Stomach (tissue), 9 donors: ENCODE data around the gene WWOX. TPM values are rescaled to one million over a fixed set of nuclear protein-coding genes. Genes with fewer than 3 reads are reported as not detected.

Source experiments
- DNase-seq, 2 donors: peaks; one replicate each; pipeline versions ENCODE4 v3.0.0 to v3.0.0-alpha.2; 2013 to 2019
- H3K27ac ChIP-seq, 5 donors: fragments of 200-600 bp in 4 of 5; sonication (generic) in 4 of 5; one replicate each; pipeline ENCODE4 v1.5.1; 2013 to 2019; ENCODE audit warnings: mild to moderate bottlenecking in 1 of 5, moderate library complexity in 1 of 5
- H3K27me3 ChIP-seq, 3 donors: fragments of 200-600 bp; sonication (generic); one replicate each; pipeline ENCODE4 v1.5.1; 2017 to 2019; ENCODE audit warnings: mixed run types in 1 of 3
- H3K36me3 ChIP-seq, 4 donors: fragments of 200-600 bp; sonication (generic); 1 replicate in 3 of 4; 2 replicates in 1 of 4; pipeline ENCODE4 v1.5.1; 2016 to 2019
- H3K4me1 ChIP-seq, 4 donors: fragments of 200-600 bp; sonication (generic); one replicate each; pipeline ENCODE4 v1.5.1; 2016 to 2019
- H3K4me3 ChIP-seq, 4 donors: fragments of 200-600 bp; sonication (generic) in 3 of 4; one replicate each; pipeline ENCODE4 v1.5.1; 2016 to 2019; ENCODE audit warnings: mild to moderate bottlenecking in 1 of 4
- H3K9me3 ChIP-seq, 4 donors: fragments of 200-600 bp; sonication (generic); one replicate each; pipeline ENCODE4 v1.5.1; 2016 to 2019
- CTCF ChIP-seq, 7 experiments: fragments of 450-650 bp in 4 of 7; fragments of 200-600 bp in 3 of 7; sonication (generic) in 3 of 7; IDR thresholded peaks; one replicate each; pipeline ENCODE4 v1.5.1; 2016 to 2019; ENCODE audit warnings: antibody characterized with exemption in 7 of 7, control low read depth in 2 of 7, mild to moderate bottlenecking in 1 of 7
- EP300 ChIP-seq: sonication (generic); formaldehyde crosslinking; IDR thresholded peaks from one replicate; pipeline ENCODE4 v1.6.1; 2017; ENCODE audit warnings: antibody characterized with exemption
- POLR2A ChIP-seq, 4 donors: fragments of 450-650 bp; IDR thresholded peaks; one replicate each; pipeline ENCODE4 v1.6.1; 2016; ENCODE audit warnings: antibody characterized with exemption in 4 of 4, control low read depth in 2 of 4, mild to moderate bottlenecking in 1 of 4, moderate library complexity in 1 of 4
- POLR2AphosphoS5 ChIP-seq, 3 donors: sonication (generic); formaldehyde crosslinking; IDR thresholded peaks; one replicate each; pipeline ENCODE4 v1.6.1; 2016; ENCODE audit warnings: antibody characterized with exemption in 3 of 3
- WGBS, 5 donors: extraction: QIAGEN DNeasy Blood & Tissue Kit in 3 of 5; methylation state at CpG; one replicate each; pipeline versions ENCODE4 v1.1.5 to v1.1.7; 2013 to 2018; 5-methylcytosine and 5-hydroxymethylcytosine counted together
- intact Hi-C: fragments of 100-400 bp; cut with DNase I; formaldehyde crosslinking; loops from one replicate; pipeline ENCODE4 v1.15.1; 2023; ENCODE audit warnings: low total_unique reads
- polyA plus RNA-seq, 3 donors: library from polyadenylated mRNA; stranded (reverse); fragments of 200-250 nt; gene quantifications; one replicate each; pipeline ENCODE4 v1.2.3, GENCODE V29; 2013
- total RNA-seq, 5 donors: library from RNA; depleted of rRNA; stranded (reverse); fragments of >200 nt; gene quantifications; one replicate each; pipeline versions ENCODE4 v1.1.0 to v1.2.3, GENCODE V29; 2014 to 2016
- donor health status: healthy with polysubstance abuse.
- donor health status: Bipolar disorder and iron deficiency.
- donor health status: healthy.

Gene WWOX
- total and polyA plus RNA-seq, 8 donors: 7.7 to 129 (median 48.7) TPM

DNA sequence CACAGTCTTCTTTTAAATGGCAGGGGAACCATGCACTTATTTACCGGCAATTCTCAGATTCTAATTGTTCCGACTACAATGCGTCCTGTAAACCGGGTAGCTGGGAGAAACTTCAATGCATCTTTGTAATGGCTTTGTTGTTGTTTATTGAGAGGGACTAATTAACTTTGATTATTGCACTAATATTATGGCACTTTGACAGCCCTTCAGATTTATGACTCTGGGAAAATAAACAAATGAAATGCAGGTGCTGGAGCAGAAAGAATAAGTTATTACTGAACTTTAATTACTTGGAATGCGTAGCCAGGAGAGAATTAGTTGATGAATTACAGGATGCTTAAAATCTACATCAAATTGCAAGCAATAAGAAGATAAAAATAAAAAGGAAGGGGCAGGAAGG lies 77.0 kb downstream of the WWOX start:
- intact Hi-C loops: no loop called here
- Histone ChIP-seq H3K9me3 (peaks cover 0 to 5% (median 0%) of the 10 kb centered on the region in 4 donors), H3K27me3 (no peaks in the 10 kb centered on the region), H3K27ac (no peak overlapping the region), H3K4me1 (peaks cover 0 to 6% (median 0%) of the 10 kb centered on the region in 4 donors), H3K4me3 (no peak overlapping the region), H3K36me3 (no peaks in the 10 kb centered on the region)
- WGBS, 5 donors: 85 to 93% (median 87%) methylated on average over 5 of the region's 5 CpGs
- no peak for DNase-seq
- no peak for TF ChIP-seq POLR2AphosphoS5 (IDR thresholded peaks at IDR 0.05)

GRCh38 chr16:78177218-78177617 lies 77.8 kb downstream of the WWOX start:
- DNase-seq: no peak

GRCh38 chr16:78177987-78178386 lies 78.5 kb downstream of the WWOX start:
- Histone ChIP-seq H3K27me3 (no peaks in the 10 kb centered on the region), H3K4me3 (no peak overlapping the region), H3K36me3 (no peaks in the 10 kb centered on the region), H3K9me3 (peaks cover 0 to 5% (median 0%) of the 10 kb centered on the region in 4 donors), H3K27ac (no peak overlapping the region), H3K4me1 (peaks cover 0 to 6% (median 0%) of the 10 kb centered on the region in 4 donors)
- TF ChIP-seq EP300 (no peak), POLR2A (IDR thresholded peaks at IDR 0.05) (no peak)
- intact Hi-C loops: no loop called here
- WGBS, 5 donors: 55 to 72% (median 65%) methylated on average over 3 of the region's 3 CpGs
- peak in 1 of 2 donors; percentile 28 for DNase-seq

More at GRCh38 chr16:78177218-78177617, 77.8 kb downstream of the WWOX start:
- no peak for TF ChIP-seq POLR2A (IDR thresholded peaks at IDR 0.05)
- TF ChIP-seq EP300: no peak
- H3K27ac ChIP-seq: no peak overlapping the region
- intact Hi-C loops: no loop called here
- H3K27me3 ChIP-seq: no peaks in the 10 kb centered on the region
- 82 to 95% (median 92%) methylated on average over 5 of the region's 5 CpGs for WGBS, 5 donors
- no peak overlapping the region for H3K4me3 ChIP-seq
- H3K9me3 ChIP-seq: peaks cover 0 to 5% (median 0%) of the 10 kb centered on the region in 4 donors
- peaks cover 0 to 6% (median 0%) of the 10 kb centered on the region in 4 donors for H3K4me1 ChIP-seq
- H3K36me3 ChIP-seq: no peaks in the 10 kb centered on the region

- intact Hi-C loops: no loop called here
- Histone ChIP-seq H3K4me1 (peaks cover 0 to 19% (median 9%) of the 10 kb centered on the region in 4 donors), H3K27me3 (no peaks in the 10 kb centered on the region), H3K27ac (no peak overlapping the region), H3K9me3 (peaks cover 0 to 5% (median 0%) of the 10 kb centered on the region in 4 donors), H3K36me3 (no peaks in the 10 kb centered on the region), H3K4me3 (no peak overlapping the region)
- no peak for DNase-seq
- WGBS, 5 donors: 69 to 80% (median 75%) methylated on average over 4 of the region's 4 CpGs
- TF ChIP-seq EP300 (no peak), POLR2AphosphoS5 (IDR thresholded peaks at IDR 0.05) (no peak), CTCF (IDR thresholded peaks at IDR 0.05) (no peak)
Observed at GRCh38 chr16:78179666-78180065, 80.2 kb downstream of the WWOX start.

DNA sequence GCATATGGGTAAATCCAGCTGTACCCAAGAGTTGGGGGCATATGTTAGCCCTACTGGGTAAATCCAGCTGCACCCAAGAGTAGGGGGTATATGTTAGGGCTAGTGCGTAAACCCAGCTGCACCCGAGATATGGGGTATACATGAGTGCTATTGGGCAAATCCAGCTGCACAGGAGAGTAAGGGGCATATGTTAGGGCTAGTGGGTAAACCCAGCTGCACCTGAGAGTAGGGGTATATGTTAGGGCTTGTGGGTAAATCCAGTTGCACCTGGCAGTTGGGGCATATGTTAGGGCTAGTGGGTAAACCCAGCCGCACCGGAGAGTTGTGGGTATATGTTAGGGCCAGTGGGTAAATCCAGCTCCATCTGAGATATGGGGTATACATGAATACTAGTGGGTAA lies 80.9 kb downstream of the WWOX start:
- peaks cover 0 to 3% (median 0%) of the 10 kb centered on the region in 4 donors for H3K9me3 ChIP-seq
- peaks cover 0 to 19% (median 13%) of the 10 kb centered on the region in 4 donors for H3K4me1 ChIP-seq
- DNase-seq: no peak
- TF ChIP-seq EP300: no peak
- no peak for TF ChIP-seq CTCF (IDR thresholded peaks at IDR 0.05)
- TF ChIP-seq POLR2A (IDR thresholded peaks at IDR 0.05): no peak
- no peak for TF ChIP-seq POLR2AphosphoS5 (IDR thresholded peaks at IDR 0.05)
- no peaks in the 10 kb centered on the region for H3K36me3 ChIP-seq
- no peaks in the 10 kb centered on the region for H3K27me3 ChIP-seq
- no peak overlapping the region for H3K27ac ChIP-seq
- no peak overlapping the region for H3K4me3 ChIP-seq
- intact Hi-C loops: no loop called here
- 84 to 97% (median 90%) methylated on average over 4 of the region's 4 CpGs for WGBS, 5 donors

- Histone ChIP-seq H3K27me3 (no peaks in the 10 kb centered on the region), H3K4me1 (peaks cover 0 to 18% (median 10%) of the 10 kb centered on the region in 4 donors), H3K9me3 (no peaks in the 10 kb centered on the region), H3K27ac (no peak overlapping the region), H3K4me3 (peak overlapping the region in 2 of 4 donors; percentile 4 to 17), H3K36me3 (no peaks in the 10 kb centered on the region)
- WGBS, 5 donors: 62 to 72% (median 68%) methylated on average over 15 of the region's 15 CpGs
- intact Hi-C loops: no loop called here
- DNase-seq: peak in 1 of 2 donors; percentile 50
- no peak for TF ChIP-seq EP300
- TF ChIP-seq CTCF (IDR thresholded peaks at IDR 0.05): no peak
- no peak for TF ChIP-seq POLR2A (IDR thresholded peaks at IDR 0.05)
- no peak for TF ChIP-seq POLR2AphosphoS5 (IDR thresholded peaks at IDR 0.05)
Observed at GRCh38 chr16:78183437-78184237, 84.2 kb downstream of the WWOX start.
